K562 (cell line): ENCODE results near the gene STAB1. TPM values are rescaled to one million over a fixed set of nuclear protein-coding genes. Genes with fewer than 3 reads are reported as not detected.

Experiments used
- ATAC-seq: fragments of 200-7000 bp; cut with Tn5 transposase; 3 replicates; pipeline ENCODE4 v1.9.1; 2020; ENCODE audit warnings: moderate library complexity
- BruUV-seq: library from RNA; stranded (reverse); fragments of 400-500 nt; replicated peaks from 2 replicates; lab custom pipeline; 2021; lab: Mats Ljungman, UMichigan
- CTCF ChIA-PET: fragments of 300-600 bp; formaldehyde crosslinking; extraction: SDS; loops from one replicate; lab custom pipeline; 2021; ENCODE audit warnings: low intra/inter-chr PET ratio; lab: Yijun Ruan, JAX
- POLR2A ChIA-PET: fragments of 300-600, 350-650 bp; sonication (Branson Sonifier 250); formaldehyde crosslinking; extraction: SDS; loops from one replicate; lab custom pipeline; 2021; ENCODE audit warnings: antibody characterized with exemption, inconsistent platforms; lab: Yijun Ruan, JAX
- DNase-seq, 4 experiments: peaks; one replicate each; pipeline versions ENCODE4 v3.0.0 to v3.0.0-alpha.2; 2011 to 2018; ENCODE audit warnings: low spot score in 3 of 4, mixed read lengths in 3 of 4; ENCODE audit errors: extremely low read depth in 1 of 4
- FAIRE-seq: peaks from 2 replicates; lab custom pipeline; 2011; peaks lifted over from hg19 to GRCh38; lab: Jason Lieb, UNC
- H2AFZ ChIP-seq: 2 replicates; pipeline ENCODE4 v1.6.0; 2011; ENCODE audit warnings: low read depth, low read length, control low read depth, inconsistent platforms
- H3K27ac ChIP-seq: fragments of 200-600 bp; 3 replicates; pipeline ENCODE4 v1.8.0; 2011; ENCODE audit warnings: low read depth, mild to moderate bottlenecking, control low read depth, inconsistent platforms, low read length, moderate library complexity, mixed read lengths; ENCODE audit errors: extremely low read depth
- H3K27me3 ChIP-seq, 2 experiments: fragments of 300-600 bp in 1 of 2; 2 replicates in 1 of 2; 3 replicates in 1 of 2; pipeline versions ENCODE4 v1.6.0 to v1.8.0; 2011; ENCODE audit warnings: inconsistent platforms in 2 of 2, low read length in 2 of 2, mild to moderate bottlenecking in 1 of 2, mixed read lengths in 1 of 2, moderate library complexity in 1 of 2; ENCODE audit not compliant: control insufficient read depth in 2 of 2, insufficient read depth in 2 of 2
- H3K36me3 ChIP-seq: fragments of 300-600 bp; 3 replicates; pipeline ENCODE4 v1.8.0; 2011; ENCODE audit warnings: mild to moderate bottlenecking, low read length, inconsistent platforms; ENCODE audit not compliant: control insufficient read depth, insufficient read depth
- H3K4me1 ChIP-seq, 2 experiments: fragments of 200-600 bp in 1 of 2; replicated peaks in 1 of 2; 2 replicates in 1 of 2; 3 replicates in 1 of 2; pipeline versions ENCODE4 v1.5.1 to v1.8.0; 2011; ENCODE audit warnings: inconsistent platforms in 2 of 2, low read length in 2 of 2, mild to moderate bottlenecking in 1 of 2, mixed read lengths in 1 of 2, moderate library complexity in 1 of 2; ENCODE audit not compliant: control insufficient read depth in 2 of 2, insufficient read depth in 2 of 2
- H3K4me2 ChIP-seq: 2 replicates; pipeline ENCODE4 v1.6.1; 2011; ENCODE audit warnings: low read length, control low read depth, inconsistent platforms, mixed read lengths; ENCODE audit not compliant: insufficient read depth
- H3K4me3 ChIP-seq: fragments of 200-600 bp; sonication (generic), shearing (Covaris generic); 2 replicates; pipeline ENCODE4 v1.5.1; 2016; ENCODE audit warnings: control low read depth, inconsistent platforms
- H3K79me2 ChIP-seq: fragments of 200-600 bp; 3 replicates; pipeline ENCODE4 v1.8.0; 2011; ENCODE audit warnings: low read length, inconsistent platforms; ENCODE audit not compliant: control insufficient read depth, insufficient read depth
- H3K9ac ChIP-seq, 2 experiments: 2 replicates each; pipeline versions ENCODE4 v1.6.0 to v1.6.1; 2011; ENCODE audit warnings: low read depth in 2 of 2, low read length in 2 of 2, control low read depth in 1 of 2, inconsistent platforms in 1 of 2, mild to moderate bottlenecking in 1 of 2, mixed read lengths in 1 of 2; ENCODE audit not compliant: insufficient read depth in 1 of 2
- H3K9me1 ChIP-seq: one replicate; pipeline ENCODE4 v1.6.0; 2011; ENCODE audit warnings: inconsistent platforms, mild to moderate bottlenecking, low read length, moderate library complexity; ENCODE audit not compliant: control insufficient read depth, insufficient read depth
- H3K9me3 ChIP-seq: replicated peaks from 2 replicates; pipeline ENCODE4 v1.5.1; 2011; ENCODE audit warnings: low read depth, low read length, inconsistent platforms; ENCODE audit not compliant: control insufficient read depth, insufficient read depth
- H4K20me1 ChIP-seq: replicated peaks from 2 replicates; pipeline ENCODE4 v1.6.1; 2011; ENCODE audit warnings: low read length, inconsistent platforms, mixed read lengths; ENCODE audit not compliant: control insufficient read depth, insufficient read depth
- CREM ChIP-seq: IDR thresholded peaks from 2 replicates; pipeline ENCODE4 v1.6.1; 2014; ENCODE audit warnings: antibody characterized with exemption, low read depth
- HDAC1 ChIP-seq, 2 experiments: fragments of 450-650 bp; IDR thresholded peaks; 2 replicates each; pipeline ENCODE4 v1.6.1; 2016 to 2017; ENCODE audit warnings: inconsistent platforms in 1 of 2, mild to moderate bottlenecking in 1 of 2, moderate library complexity in 1 of 2
- WGBS: fragments of 100-300 bp; shearing (Covaris generic); methylation state at CpG from one replicate; pipeline ENCODE4 v1.1.6; 2016; ENCODE audit warnings: low coverage, mixed read lengths; ENCODE audit not compliant: insufficient coverage; ENCODE audit errors: missing lambda C conversion rate; 5-methylcytosine and 5-hydroxymethylcytosine counted together
- in situ Hi-C: fragments of 300-500 bp; cut with MboI; formaldehyde crosslinking; loops from 4 replicates; pipeline ENCODE4 v1.15.0; 2018; ENCODE audit warnings: inconsistent platforms, mixed read lengths
- intact Hi-C: fragments of 100-400 bp; cut with micrococcal nuclease; formaldehyde crosslinking; loops from 2 replicates; pipeline ENCODE4 v1.14.2; 2022
- polyA plus RNA-seq, 8 experiments: library from polyadenylated mRNA; depleted of rRNA in 4 of 8; stranded (reverse) in 5 of 8; unstranded in 3 of 8; fragments of >200 nt; fragmentation: Nextera tagmentation in 2 of 8; fragmentation: Illumina TruSeq in 1 of 8; extraction: Ambion mirVana in 2 of 8; extraction: Trizol in 1 of 8; gene quantifications; 2 replicates each; pipeline versions ENCODE4 v1.2.1 to v1.2.3, GENCODE V29; 2011 to 2014; ENCODE audit warnings: inconsistent platforms in 1 of 8, missing spikeins in 1 of 8
- total RNA-seq, 7 experiments: library from RNA; depleted of rRNA in 6 of 7; stranded (reverse); fragments of >200 nt in 6 of 7; fragmentation: Illumina TruSeq in 2 of 7; extraction: Trizol in 2 of 7; gene quantifications; 2 replicates each; pipeline versions ENCODE4 v1.2.1 to v1.2.3, GENCODE V29; 2011 to 2021; ENCODE audit warnings: low replicate concordance in 1 of 7
- TF ChIP-seq, protein P1 (sequence below): fragments of 250-450 bp; sonication (Bioruptor Pico); IDR thresholded peaks from 2 replicates; pipeline ENCODE4 v1.4.0; 2020; ENCODE audit warnings: mild to moderate bottlenecking, moderate library complexity

STAB1 gene
- total and polyA plus RNA-seq, 9 of the 15 experiments (the other 6 are each of a cell fraction or from before 2014, with no cell fraction given): 0.20 to 3.9 (median 1.2) TPM

DNA sequence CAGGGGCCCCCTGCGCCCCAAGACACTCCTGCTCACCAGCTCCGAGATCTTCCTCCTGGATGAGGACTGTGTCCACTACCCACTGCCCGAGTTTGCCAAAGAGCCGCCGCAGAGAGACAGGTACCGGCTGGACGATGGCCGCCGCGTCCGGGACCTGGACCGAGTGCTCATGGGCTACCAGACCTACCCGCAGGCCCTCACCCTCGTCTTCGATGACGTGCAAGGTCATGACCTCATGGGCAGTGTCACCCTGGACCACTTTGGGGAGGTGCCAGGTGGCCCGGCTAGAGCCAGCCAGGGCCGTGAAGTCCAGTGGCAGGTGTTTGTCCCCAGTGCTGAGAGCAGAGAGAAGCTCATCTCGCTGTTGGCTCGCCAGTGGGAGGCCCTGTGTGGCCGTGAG lies 3.1 kb upstream of the STAB1 start:
- peaks cover 48% of the 10 kb centered on the region; the same call in 2 of the 3 replicates for H3K36me3 ChIP-seq

More for the DNA sequence above, 3.1 kb upstream of the STAB1 start:
- H3K27me3 ChIP-seq: no peaks in the 10 kb centered on the region
- H3K79me2 ChIP-seq: no peaks in the 10 kb centered on the region
- BruUV-seq: no TSS peak
- FAIRE-seq: no peak
- H3K9me3 ChIP-seq: no peaks in the 10 kb centered on the region
- peaks cover 0 to 29% of the 10 kb centered on the region in 2 experiments; a peak in 2 of 5 replicates for H3K4me1 ChIP-seq
- no peak for DNase-seq
- no peak overlapping the region for H3K4me3 ChIP-seq
- in situ Hi-C loops (no loop called here), intact Hi-C loops (no loop called here)
- TF ChIP-seq CREM (no peak), HDAC1 (IDR thresholded peaks at IDR 0.05) (no peak)
- TF ChIP-seq, protein P1, sequence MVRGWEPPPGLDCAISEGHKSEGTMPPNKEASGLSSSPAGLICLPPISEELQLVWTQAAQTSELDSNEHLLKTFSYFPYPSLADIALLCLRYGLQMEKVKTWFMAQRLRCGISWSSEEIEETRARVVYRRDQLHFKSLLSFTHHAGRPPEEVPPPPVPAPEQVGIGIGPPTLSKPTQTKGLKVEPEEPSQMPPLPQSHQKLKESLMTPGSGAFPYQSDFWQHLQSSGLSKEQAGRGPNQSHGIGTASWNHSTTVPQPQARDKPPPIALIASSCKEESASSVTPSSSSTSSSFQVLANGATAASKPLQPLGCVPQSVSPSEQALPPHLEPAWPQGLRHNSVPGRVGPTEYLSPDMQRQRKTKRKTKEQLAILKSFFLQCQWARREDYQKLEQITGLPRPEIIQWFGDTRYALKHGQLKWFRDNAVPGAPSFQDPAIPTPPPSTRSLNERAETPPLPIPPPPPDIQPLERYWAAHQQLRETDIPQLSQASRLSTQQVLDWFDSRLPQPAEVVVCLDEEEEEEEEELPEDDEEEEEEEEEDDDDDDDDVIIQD (CRISPR knock-in tag): no peak
- CTCF ChIA-PET: no interaction called here
- H3K4me2 ChIP-seq: no peak overlapping the region
- H4K20me1 ChIP-seq: no peaks in the 10 kb centered on the region; the same call in 1 of the 2 replicates
- 90% methylated on average over 19 of the region's 21 CpGs for WGBS
- H3K9ac ChIP-seq: no peak overlapping the region; a peak in 1 of 4 replicates
- H3K27ac ChIP-seq: no peak overlapping the region
- ATAC-seq: no peak
- H2AFZ ChIP-seq: no peak overlapping the region
- POLR2A ChIA-PET: interaction anchor here (0.6 to 1.5 kb wide), 4 partner anchors 9 to 419 kb away, joined by 3 to 6 read pairs (median 4); no protein-coding TSS in a partner anchor
- no peaks in the 10 kb centered on the region for H3K9me1 ChIP-seq
